ENCODE data around the gene GLRX.

The GLRX gene

GRCh38 chr5:95806687-95807086 lies 15.8 kb downstream of the GLRX start:
- DNase-seq = no peak

GRCh38 chr5:95804736-95805539 lies 17.6 kb downstream of the GLRX start:
- DNase-seq = no peak

- DNase-seq = no peak
These were observed 19.0 kb downstream of the GLRX start for GRCh38 chr5:95803271-95804148.

- no peak for DNase-seq
These were observed 20.6 kb downstream of the GLRX start for GRCh38 chr5:95801961-95802360.

GRCh38 chr5:95801532-95801931 lies 21.0 kb downstream of the GLRX start:
- no peak for DNase-seq

GRCh38 chr5:95800553-95800952 lies 22.0 kb downstream of the GLRX start:
- no peak for DNase-seq

- no peak for DNase-seq
These were observed 23.2 kb downstream of the GLRX start for GRCh38 chr5:95799191-95799835.

GRCh38 chr5:95798545-95798944 lies 24.0 kb downstream of the GLRX start:
- DNase-seq = no peak

GRCh38 chr5:95798048-95798447 lies 24.5 kb downstream of the GLRX start:
- no peak for DNase-seq

- no peak for DNase-seq
These were observed 25.2 kb downstream of the GLRX start for GRCh38 chr5:95797301-95797700.

- no peak for DNase-seq
These were observed 28.4 kb downstream of the GLRX start for GRCh38 chr5:95794070-95794516.

GRCh38 chr5:95791751-95792150 lies 30.8 kb downstream of the GLRX start:
- DNase-seq = no peak

- DNase-seq = no peak
These were observed 34.0 kb downstream of the GLRX start for GRCh38 chr5:95788493-95788892.

GRCh38 chr5:95786821-95787418 lies 35.6 kb downstream of the GLRX start:
- DNase-seq = no peak

GRCh38 chr5:95784514-95785302 lies 37.8 kb downstream of the GLRX start:
- DNase-seq = no peak

GRCh38 chr5:95783661-95784060 lies 38.9 kb downstream of the GLRX start:
- no peak for DNase-seq

- DNase-seq = no peak
These were observed 40.3 kb downstream of the GLRX start for GRCh38 chr5:95782181-95782580.

GRCh38 chr5:95781101-95781583 lies 41.4 kb downstream of the GLRX start:
- peak; percentile 61 to 64 for DNase-seq

- no peak for DNase-seq
These were observed 41.9 kb downstream of the GLRX start for GRCh38 chr5:95780597-95780996.

GRCh38 chr5:95779611-95780010 lies 42.9 kb downstream of the GLRX start:
- DNase-seq = no peak

- DNase-seq = no peak
These were observed 43.7 kb downstream of the GLRX start for GRCh38 chr5:95778713-95779436.
